ENCODE data around the gene SFXN3.

DNA sequence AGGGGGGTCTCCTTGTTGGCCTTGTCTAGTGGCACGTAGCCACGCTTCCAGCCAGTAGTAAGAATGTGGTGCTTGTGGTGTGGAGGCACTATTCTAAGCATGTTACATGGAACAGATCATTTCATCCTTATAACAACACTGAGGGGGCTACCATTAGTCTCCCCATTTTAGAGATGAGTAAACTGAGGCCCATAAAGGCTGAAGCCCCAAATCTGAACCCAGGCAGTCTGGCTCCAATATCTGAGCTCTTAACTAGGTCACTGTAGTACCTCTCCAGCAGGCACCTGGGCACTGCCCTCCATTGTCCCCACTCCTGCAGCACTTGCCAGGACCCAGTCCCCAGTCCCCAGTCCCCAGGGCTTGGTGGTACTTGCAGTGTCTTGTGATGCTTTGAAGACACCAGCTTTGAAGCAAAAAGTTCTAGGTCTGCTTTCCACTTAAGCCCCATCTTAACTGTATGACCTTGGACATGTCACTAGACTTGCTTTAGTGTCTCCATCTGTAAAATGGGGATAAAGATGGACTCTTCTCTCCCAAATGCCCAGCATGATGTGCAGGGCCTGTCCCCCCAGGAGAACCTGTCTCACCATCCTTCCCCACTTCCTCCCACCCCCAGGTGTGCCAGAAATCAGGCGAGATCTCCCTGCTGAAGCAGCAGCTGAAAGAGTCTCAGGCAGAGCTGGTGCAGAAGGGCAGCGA, 25.0 kb upstream of the SFXN3 start:
- TF ChIP-seq, protein P1, sequence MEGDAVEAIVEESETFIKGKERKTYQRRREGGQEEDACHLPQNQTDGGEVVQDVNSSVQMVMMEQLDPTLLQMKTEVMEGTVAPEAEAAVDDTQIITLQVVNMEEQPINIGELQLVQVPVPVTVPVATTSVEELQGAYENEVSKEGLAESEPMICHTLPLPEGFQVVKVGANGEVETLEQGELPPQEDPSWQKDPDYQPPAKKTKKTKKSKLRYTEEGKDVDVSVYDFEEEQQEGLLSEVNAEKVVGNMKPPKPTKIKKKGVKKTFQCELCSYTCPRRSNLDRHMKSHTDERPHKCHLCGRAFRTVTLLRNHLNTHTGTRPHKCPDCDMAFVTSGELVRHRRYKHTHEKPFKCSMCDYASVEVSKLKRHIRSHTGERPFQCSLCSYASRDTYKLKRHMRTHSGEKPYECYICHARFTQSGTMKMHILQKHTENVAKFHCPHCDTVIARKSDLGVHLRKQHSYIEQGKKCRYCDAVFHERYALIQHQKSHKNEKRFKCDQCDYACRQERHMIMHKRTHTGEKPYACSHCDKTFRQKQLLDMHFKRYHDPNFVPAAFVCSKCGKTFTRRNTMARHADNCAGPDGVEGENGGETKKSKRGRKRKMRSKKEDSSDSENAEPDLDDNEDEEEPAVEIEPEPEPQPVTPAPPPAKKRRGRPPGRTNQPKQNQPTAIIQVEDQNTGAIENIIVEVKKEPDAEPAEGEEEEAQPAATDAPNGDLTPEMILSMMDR (IDR thresholded peaks at IDR 0.05), result no peak
- no peak for TF ChIP-seq POLR2A (IDR thresholded peaks at IDR 0.05)

All from testis (tissue), 2 donors.